Activated CD8-positive, alpha-beta memory T cell treated with anti-CD3 and anti-CD28 coated beads, Interleukin-2, amount 50 U/mL, for 24 hours (primary cell): ENCODE results near the gene CAMTA1.

ENCODE experiments used
- DNase-seq: peaks from one replicate; pipeline ENCODE4 v3.0.0-alpha.2; 2020; ENCODE audit errors: extremely low read depth

The CAMTA1 gene

DNA sequence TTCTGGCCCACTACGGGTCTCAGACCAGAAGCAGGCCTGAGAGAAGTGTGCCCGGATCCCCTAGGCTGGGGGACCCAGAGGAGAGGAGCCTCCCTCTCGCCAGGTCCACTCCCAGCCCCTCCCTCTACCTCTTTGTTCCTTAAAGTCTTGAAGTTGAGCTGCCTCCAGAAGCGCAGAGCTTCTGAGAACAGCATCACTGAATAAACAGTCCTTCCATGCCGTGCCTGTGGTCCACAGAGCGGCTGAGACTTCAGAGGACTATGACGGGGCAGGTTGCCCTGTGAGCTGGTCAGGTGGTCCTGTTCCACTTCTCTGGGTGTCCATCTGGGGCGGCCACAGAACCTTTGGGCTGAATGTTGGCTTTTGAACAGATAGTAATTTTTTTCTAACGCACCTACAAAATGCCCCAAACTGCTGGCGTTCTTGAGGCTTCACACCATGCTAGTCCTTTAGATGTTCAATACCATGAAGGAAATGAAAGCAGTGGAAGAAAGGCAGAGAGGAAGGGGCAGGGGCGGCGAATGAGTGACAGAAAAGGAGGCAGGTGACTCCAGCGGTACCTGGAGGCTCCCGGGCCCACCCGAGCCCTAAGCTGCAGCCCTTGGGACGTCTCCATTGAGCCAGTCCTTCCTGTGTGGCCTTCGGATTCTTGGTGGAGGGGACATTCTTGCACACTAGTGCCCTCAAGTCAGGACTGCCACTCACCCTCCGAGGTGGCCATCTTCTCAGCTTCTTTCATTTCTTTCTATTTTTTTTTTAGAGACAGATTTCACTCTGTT, 746.5 kb downstream of the CAMTA1 start:
- no peak for DNase-seq

GRCh38 chr1:7533006-7533405, 747.8 kb downstream of the CAMTA1 start:
- DNase-seq: no peak

- DNase-seq: no peak
Measured at GRCh38 chr1:7534061-7534825, 749.0 kb downstream of the CAMTA1 start.

GRCh38 chr1:7535016-7535415, 749.8 kb downstream of the CAMTA1 start:
- no peak for DNase-seq

GRCh38 chr1:7535934-7536878, 751.0 kb downstream of the CAMTA1 start:
- DNase-seq: no peak

- no peak for DNase-seq
Measured at GRCh38 chr1:7536891-7537591, 751.8 kb downstream of the CAMTA1 start.

GRCh38 chr1:7538033-7538432, 752.8 kb downstream of the CAMTA1 start:
- no peak for DNase-seq

GRCh38 chr1:7538849-7539768, 753.9 kb downstream of the CAMTA1 start:
- DNase-seq: no peak

- DNase-seq: no peak
Measured at GRCh38 chr1:7539769-7540175, 754.5 kb downstream of the CAMTA1 start.

DNA sequence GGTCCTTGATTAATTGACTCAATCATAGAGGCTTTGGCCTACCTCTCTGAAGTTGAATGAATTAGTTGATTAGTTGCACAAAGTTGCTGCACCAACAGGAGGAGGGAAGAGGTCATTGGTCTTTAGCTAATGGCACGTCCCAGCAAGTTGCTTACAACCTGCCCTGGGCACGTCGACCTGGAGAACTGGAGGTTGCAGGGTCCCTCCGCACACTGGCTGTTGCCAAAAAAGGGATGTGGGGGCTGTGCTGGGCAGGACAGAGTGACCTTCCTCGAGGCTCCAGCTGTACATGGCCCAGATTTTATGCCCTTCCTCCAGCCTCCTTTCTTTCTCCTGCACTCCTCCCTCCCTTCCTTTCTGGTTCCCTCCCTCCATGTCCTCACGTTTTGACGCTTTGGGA, 755.6 kb downstream of the CAMTA1 start:
- DNase-seq: no peak

DNA sequence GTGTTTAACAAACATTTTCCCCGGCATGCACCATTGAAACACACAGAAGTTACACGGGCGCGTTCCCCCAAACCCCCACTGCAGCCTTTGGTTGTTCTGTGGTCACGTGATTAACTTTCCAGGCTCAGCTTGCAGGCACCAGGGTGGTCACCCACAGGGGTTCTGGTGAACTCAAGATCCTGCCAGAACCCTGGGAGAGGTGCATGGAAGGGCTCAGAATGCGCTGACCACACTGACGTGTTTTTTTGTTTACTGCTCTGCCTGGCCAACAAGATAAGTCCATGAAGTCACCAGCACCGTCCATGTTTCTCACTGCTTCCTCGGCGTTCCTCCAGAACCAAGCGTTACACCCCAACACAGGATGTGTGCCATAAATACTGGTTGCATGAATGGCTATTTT, 756.4 kb downstream of the CAMTA1 start:
- DNase-seq: no peak

- no peak for DNase-seq
Measured at GRCh38 chr1:7543718-7544090, 758.5 kb downstream of the CAMTA1 start.

DNA sequence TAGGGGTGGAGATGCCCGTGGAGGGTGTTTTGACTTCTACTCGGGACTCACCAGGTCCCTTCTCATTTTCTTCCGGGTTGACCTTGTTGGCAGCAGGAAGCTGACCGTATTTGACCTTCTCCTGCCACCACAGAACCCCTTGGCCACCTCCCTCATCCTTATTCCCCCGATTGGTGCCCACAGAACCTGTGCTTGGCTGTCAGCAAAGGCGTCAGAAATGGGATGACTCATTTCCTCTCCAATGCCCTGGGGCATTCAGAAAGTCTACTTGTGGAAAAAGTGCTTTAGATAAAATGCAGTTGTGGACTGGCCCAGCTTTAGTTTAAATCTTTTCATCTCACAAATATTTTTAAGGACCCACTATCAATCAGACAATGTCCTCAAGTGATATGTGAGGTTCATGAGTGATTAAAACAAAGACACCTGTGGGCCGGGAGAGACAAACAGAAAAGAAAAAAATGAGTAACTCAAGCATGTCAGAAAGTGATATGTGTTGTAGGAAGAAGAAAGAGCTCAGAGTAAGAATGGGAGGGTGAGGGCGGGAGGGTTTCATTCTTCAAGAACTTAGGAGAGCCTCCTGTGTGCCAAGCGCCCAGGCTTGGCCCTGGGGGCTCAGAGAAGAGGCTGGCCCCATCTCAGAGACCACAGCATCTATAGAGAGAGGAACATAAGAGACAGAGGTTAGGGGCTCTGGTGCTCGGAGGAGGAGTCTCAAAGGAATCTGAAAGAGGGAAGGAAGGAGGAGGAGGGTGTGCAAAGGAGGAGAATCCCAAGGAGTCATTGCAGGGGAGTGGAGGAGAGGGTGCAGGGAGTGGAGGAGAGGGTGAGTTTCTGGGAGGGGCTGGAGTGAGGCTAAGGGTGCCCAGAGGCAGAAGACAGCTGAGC, 764.3 kb downstream of the CAMTA1 start:
- no peak for DNase-seq

DNA sequence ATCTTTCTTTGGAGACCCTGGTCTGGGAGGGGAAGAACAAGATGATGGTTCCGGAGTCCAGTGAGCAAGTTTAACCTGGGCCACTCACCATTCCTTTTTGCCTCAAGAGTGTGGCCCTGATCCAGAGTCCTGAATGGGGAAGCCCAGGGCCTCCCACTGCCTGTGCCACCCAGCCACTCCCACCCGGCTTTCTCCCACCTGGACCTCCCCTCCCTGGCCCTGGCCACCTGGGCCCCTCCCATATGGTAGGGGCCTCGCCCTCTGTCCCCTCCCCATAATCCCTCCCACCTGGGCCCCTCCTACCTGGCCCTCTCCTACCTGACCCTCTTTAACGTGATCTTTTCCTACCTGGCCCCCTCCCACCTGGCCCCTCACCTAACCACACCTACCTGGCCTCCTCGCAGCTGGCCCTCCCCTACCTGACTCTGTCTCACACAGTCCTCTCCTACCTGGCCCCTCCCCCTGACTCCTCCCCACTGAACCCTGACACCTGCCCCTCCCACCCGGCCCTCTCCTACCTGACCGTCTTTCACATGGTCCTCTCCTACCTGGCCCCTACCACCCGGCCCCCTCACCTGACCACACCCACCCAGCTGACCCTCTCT, 765.1 kb downstream of the CAMTA1 start:
- no peak for DNase-seq

DNA sequence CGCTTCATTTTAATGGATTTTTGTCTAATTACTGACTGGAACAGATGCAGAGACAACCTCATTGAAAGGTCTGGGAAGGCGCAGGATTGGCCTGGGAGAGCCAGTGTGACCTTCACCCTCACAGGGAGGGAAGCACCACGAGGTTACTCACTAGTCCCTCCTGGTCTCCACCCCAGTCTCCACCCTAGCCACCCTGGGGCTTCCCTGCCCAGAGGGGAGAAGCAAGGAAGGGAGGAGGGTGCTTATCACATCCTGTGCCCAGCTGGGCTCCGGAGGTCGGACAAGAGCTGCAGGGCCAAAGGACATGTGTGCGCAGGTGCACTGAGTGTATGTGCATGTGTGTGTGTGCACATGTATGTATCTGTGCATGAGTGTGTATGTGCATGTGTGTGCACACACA, 765.7 kb downstream of the CAMTA1 start:
- no peak for DNase-seq

DNA sequence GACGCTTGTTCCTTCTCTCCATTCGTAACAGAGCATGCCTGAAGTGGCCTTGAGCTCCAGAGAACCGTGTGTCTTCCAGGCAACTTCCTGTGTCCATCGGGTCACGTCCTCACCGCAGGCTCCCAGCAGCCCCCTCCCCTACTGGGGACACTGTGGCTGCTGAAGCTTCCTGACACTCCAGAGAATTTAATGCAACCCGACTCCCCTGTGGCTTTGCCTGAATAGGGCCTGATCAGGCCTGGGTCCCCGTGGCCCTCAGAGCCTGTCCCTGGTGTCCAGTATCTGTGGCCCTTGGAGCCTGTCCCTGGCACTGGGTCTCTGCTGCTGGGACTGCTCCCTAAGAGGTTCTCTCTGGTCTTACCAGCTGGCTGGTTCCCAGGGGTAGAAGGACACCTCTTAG, 766.2 kb downstream of the CAMTA1 start:
- DNase-seq: no peak

DNA sequence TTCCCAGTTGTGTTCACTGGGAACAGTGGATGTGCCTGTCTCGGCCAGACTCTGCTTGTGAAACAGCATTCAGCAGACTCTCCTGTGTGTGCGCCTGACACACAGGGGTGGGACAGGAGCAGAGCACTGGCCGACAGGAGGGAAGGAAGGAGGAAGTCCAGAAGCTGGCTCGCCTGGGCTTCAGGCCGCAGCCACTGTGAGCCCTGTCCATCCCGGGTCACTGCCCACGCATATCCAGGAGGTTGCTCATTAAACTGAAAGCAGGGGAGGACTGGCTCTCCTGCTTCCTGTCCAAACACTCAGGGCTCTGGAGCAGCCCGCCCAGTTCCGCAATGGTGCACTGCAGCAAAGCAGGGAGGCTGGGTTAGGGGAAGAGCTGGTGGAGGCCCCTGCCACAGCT, 767.1 kb downstream of the CAMTA1 start:
- no peak for DNase-seq

GRCh38 chr1:7553042-7553690, 767.9 kb downstream of the CAMTA1 start:
- no peak for DNase-seq
